ENCODE measurements around the gene TSPAN18. TPM values are rescaled to one million over a fixed set of nuclear protein-coding genes. Genes with fewer than 3 reads are reported as not detected.

The TSPAN18 gene
- total RNA-seq, 4 donors from 2014 or later, result 2.2 to 18.1 (median 3.4) TPM

- TF ChIP-seq CTCF (IDR thresholded peaks at IDR 0.05), result no peak
- no peak for DNase-seq (ENCODE audit: low spot score)
- ATAC-seq (ENCODE audit: low FRiP score), result no peak
Measured at GRCh38 chr11:44718612-44719390, 8.0 kb upstream of the TSPAN18 start.

GRCh38 chr11:44725016-44725685 lies 1.6 kb upstream of the TSPAN18 start:
- ATAC-seq (ENCODE audit: low FRiP score), result no peak
- DNase-seq (ENCODE audit: low spot score), result no peak
- no peak for TF ChIP-seq CTCF (IDR thresholded peaks at IDR 0.05)

- DNase-seq (ENCODE audit: low spot score) (no peak), ATAC-seq (ENCODE audit: low FRiP score) (no peak)
- TF ChIP-seq CTCF (IDR thresholded peaks at IDR 0.05), result no peak
Measured at GRCh38 chr11:44725757-44726282, 942 bp upstream of the TSPAN18 start.

- DNase-seq (ENCODE audit: low spot score) (no peak), ATAC-seq (ENCODE audit: low FRiP score) (no peak)
- no peak for TF ChIP-seq CTCF (IDR thresholded peaks at IDR 0.05)
Measured at GRCh38 chr11:44727114-44727372, 281 bp downstream of the TSPAN18 start.

- peak in 2 of 3 donors; percentile 54 to 79 for TF ChIP-seq CTCF (IDR thresholded peaks at IDR 0.05)
- peak; percentile 42 for DNase-seq (ENCODE audit: low spot score)
- peak; percentile 82 for ATAC-seq (ENCODE audit: low FRiP score)
Measured at GRCh38 chr11:44727373-44728287, 868 bp downstream of the TSPAN18 start.

- DNase-seq (ENCODE audit: low spot score) (no peak), ATAC-seq (ENCODE audit: low FRiP score) (no peak)
- TF ChIP-seq CTCF (IDR thresholded peaks at IDR 0.05), result no peak
Measured at GRCh38 chr11:44728491-44728910, 1.7 kb downstream of the TSPAN18 start.

All from omental fat pad (tissue), 4 donors.